H9 (cell line): Measurements from ENCODE around the gene HIRA. TPM values are rescaled to one million over a fixed set of nuclear protein-coding genes. Genes with fewer than 3 reads are reported as not detected.

Source experiments
- DNase-seq: peaks from one replicate; pipeline ENCODE4 v3.0.0-alpha.2; 2017
- H2AFZ ChIP-seq: one replicate; pipeline ENCODE4 v1.6.1; 2013; ENCODE audit warnings: mild to moderate bottlenecking, low read length, control low read depth, moderate library complexity
- H2AK5ac ChIP-seq: 2 replicates; pipeline ENCODE4 v1.6.1; 2013; ENCODE audit warnings: low read length, control low read depth, mixed read lengths; ENCODE audit not compliant: insufficient read length
- H2BK120ac ChIP-seq: one replicate; pipeline ENCODE4 v1.6.1; 2013; ENCODE audit warnings: low read depth, mild to moderate bottlenecking, low read length, control low read depth, inconsistent platforms; ENCODE audit not compliant: poor library complexity, severe bottlenecking
- H2BK12ac ChIP-seq: 2 replicates; pipeline ENCODE4 v1.6.1; 2013; ENCODE audit warnings: low read length, control low read depth, mixed read lengths, low read depth; ENCODE audit not compliant: insufficient read length
- H2BK15ac ChIP-seq: 2 replicates; pipeline ENCODE4 v1.6.1; 2013; ENCODE audit warnings: low read depth, low read length, control low read depth
- H2BK20ac ChIP-seq: one replicate; pipeline ENCODE4 v1.6.1; 2013; ENCODE audit warnings: low read depth, mild to moderate bottlenecking, low read length, control low read depth, inconsistent platforms; ENCODE audit not compliant: poor library complexity, severe bottlenecking
- H2BK5ac ChIP-seq: 2 replicates; pipeline ENCODE4 v1.6.1; 2013; ENCODE audit warnings: low read length, control low read depth, mixed read lengths; ENCODE audit not compliant: insufficient read length
- H3K14ac ChIP-seq: 2 replicates; pipeline ENCODE4 v1.6.1; 2013; ENCODE audit warnings: low read length, control low read depth; ENCODE audit not compliant: insufficient read depth
- H3K18ac ChIP-seq: 2 replicates; pipeline ENCODE4 v1.6.1; 2013; ENCODE audit warnings: low read depth, mild to moderate bottlenecking, mixed read lengths, low read length, control low read depth; ENCODE audit not compliant: insufficient read length
- H3K23ac ChIP-seq: 2 replicates; pipeline ENCODE4 v1.6.1; 2013; ENCODE audit warnings: low read length, control low read depth, mixed read lengths, low read depth; ENCODE audit not compliant: insufficient read length
- H3K23me2 ChIP-seq: 2 replicates; pipeline ENCODE4 v1.6.1; 2013; ENCODE audit warnings: low read depth, mild to moderate bottlenecking, mixed read lengths, low read length, control low read depth; ENCODE audit not compliant: insufficient read length, poor library complexity, severe bottlenecking
- H3K27ac ChIP-seq: 2 replicates; pipeline ENCODE4 v1.5.1; 2013; ENCODE audit warnings: low read length, control low read depth, mixed read lengths, low read depth; ENCODE audit not compliant: insufficient read length
- H3K27me3 ChIP-seq: 2 replicates; pipeline ENCODE4 v1.6.1; 2013; ENCODE audit warnings: low read length, control low read depth, inconsistent platforms; ENCODE audit not compliant: insufficient read depth
- H3K4ac ChIP-seq: 2 replicates; pipeline ENCODE4 v1.6.1; 2013; ENCODE audit warnings: low read depth, mild to moderate bottlenecking, control low read depth, inconsistent platforms, low read length, moderate library complexity
- H3K4me1 ChIP-seq: 2 replicates; pipeline ENCODE4 v1.6.1; 2013; ENCODE audit warnings: low read length, control low read depth, inconsistent platforms; ENCODE audit not compliant: insufficient read depth
- H3K4me2 ChIP-seq: 2 replicates; pipeline ENCODE4 v1.6.1; 2013; ENCODE audit warnings: low read length, control low read depth, mixed read lengths; ENCODE audit not compliant: insufficient read length, insufficient read depth
- H3K56ac ChIP-seq: 2 replicates; pipeline ENCODE4 v1.6.1; 2013; ENCODE audit warnings: low read depth, mild to moderate bottlenecking, mixed read lengths, low read length, control low read depth; ENCODE audit not compliant: insufficient read length
- H3K79me1 ChIP-seq: 2 replicates; pipeline ENCODE4 v1.6.1; 2013; ENCODE audit warnings: low read depth, mild to moderate bottlenecking, moderate library complexity, low read length, control low read depth, inconsistent platforms; ENCODE audit not compliant: insufficient read depth, poor library complexity, severe bottlenecking
- H3K79me2 ChIP-seq: 2 replicates; pipeline ENCODE4 v1.6.1; 2013; ENCODE audit warnings: low read length, control low read depth, inconsistent platforms; ENCODE audit not compliant: insufficient read depth
- H3K9ac ChIP-seq: 2 replicates; pipeline ENCODE4 v1.6.1; 2013; ENCODE audit warnings: low read length, control low read depth, mixed read lengths; ENCODE audit not compliant: insufficient read length; ENCODE audit errors: extremely low read depth
- H3K9me3 ChIP-seq: one replicate; pipeline ENCODE4 v1.6.1; 2013; ENCODE audit warnings: low read depth, low read length, inconsistent platforms; ENCODE audit not compliant: control insufficient read depth
- H3T11ph ChIP-seq: one replicate; pipeline ENCODE4 v1.6.1; 2013; ENCODE audit warnings: mild to moderate bottlenecking, low read length, control low read depth, inconsistent platforms
- H4K20me1 ChIP-seq: one replicate; pipeline ENCODE4 v1.6.1; 2013; ENCODE audit not compliant: control insufficient read depth, insufficient read length, insufficient read depth
- H4K5ac ChIP-seq: 2 replicates; pipeline ENCODE4 v1.6.1; 2013; ENCODE audit warnings: low read depth, mild to moderate bottlenecking, mixed read lengths, low read length, control low read depth; ENCODE audit not compliant: insufficient read length
- H4K8ac ChIP-seq: replicated peaks from 2 replicates; pipeline ENCODE4 v1.6.1; 2013; ENCODE audit warnings: low read length, control low read depth, mixed read lengths, low read depth; ENCODE audit not compliant: insufficient read length
- H4K91ac ChIP-seq: 2 replicates; pipeline ENCODE4 v1.6.1; 2013; ENCODE audit warnings: low read depth, mild to moderate bottlenecking, moderate library complexity, mixed read lengths, low read length, control low read depth; ENCODE audit not compliant: insufficient read length
- H3K27ac Mint-ChIP-seq, 3 experiments: 2 replicates in 2 of 3; 3 replicates in 1 of 3; pipeline ENCODE4 v1.8.0; 2020 to 2021; ENCODE audit warnings: mixed read lengths in 3 of 3, mild to moderate bottlenecking in 1 of 3, moderate library complexity in 1 of 3
- H3K27me3 Mint-ChIP-seq: 2 replicates; pipeline ENCODE4 v1.8.0; 2021; ENCODE audit warnings: low read depth, mild to moderate bottlenecking, moderate library complexity, mixed read lengths
- H3K36me3 Mint-ChIP-seq, 3 experiments: 2 replicates in 2 of 3; 3 replicates in 1 of 3; pipeline ENCODE4 v1.8.0; 2020 to 2021; ENCODE audit warnings: low read depth in 3 of 3, mixed read lengths in 3 of 3; ENCODE audit not compliant: insufficient read depth in 1 of 3
- H3K4me1 Mint-ChIP-seq, 2 experiments: 2 replicates each; pipeline ENCODE4 v1.8.0; 2020; ENCODE audit warnings: mixed read lengths in 2 of 2
- H3K4me3 Mint-ChIP-seq, 2 experiments: 2 replicates in 1 of 2; 3 replicates in 1 of 2; pipeline ENCODE4 v1.8.0; 2020 to 2021; ENCODE audit warnings: mild to moderate bottlenecking in 2 of 2, mixed read lengths in 2 of 2, moderate library complexity in 1 of 2
- H3K9me3 Mint-ChIP-seq, 2 experiments: 2 replicates in 1 of 2; 3 replicates in 1 of 2; pipeline ENCODE4 v1.8.0; 2020; ENCODE audit warnings: mild to moderate bottlenecking in 2 of 2, mixed read lengths in 2 of 2, moderate library complexity in 1 of 2
- WGBS: extraction: QIAGEN DNeasy Blood & Tissue Kit; methylation state at CpG from one replicate; pipeline ENCODE4 v1.1.7; 2013; ENCODE audit warnings: missing lambda C conversion rate, low lambda C conversion rate, mixed read lengths; ENCODE audit not compliant: insufficient read length; ENCODE audit errors: extremely low coverage; 5-methylcytosine and 5-hydroxymethylcytosine counted together
- total RNA-seq: library from RNA; stranded (reverse); gene quantifications from 2 replicates; pipeline ENCODE4 v1.2.1, GENCODE V29; 2021
- TF ChIP-seq, protein P1 (sequence below): fragments of 200-600 bp; sonication (generic); conservative IDR thresholded peaks from 3 replicates; pipeline ENCODE4 v1.8.0; 2021; ENCODE audit warnings: antibody characterized with exemption, mild to moderate bottlenecking

The HIRA gene
- total RNA-seq, 1 experiment from 2014 or later: 51.9 TPM

DNA sequence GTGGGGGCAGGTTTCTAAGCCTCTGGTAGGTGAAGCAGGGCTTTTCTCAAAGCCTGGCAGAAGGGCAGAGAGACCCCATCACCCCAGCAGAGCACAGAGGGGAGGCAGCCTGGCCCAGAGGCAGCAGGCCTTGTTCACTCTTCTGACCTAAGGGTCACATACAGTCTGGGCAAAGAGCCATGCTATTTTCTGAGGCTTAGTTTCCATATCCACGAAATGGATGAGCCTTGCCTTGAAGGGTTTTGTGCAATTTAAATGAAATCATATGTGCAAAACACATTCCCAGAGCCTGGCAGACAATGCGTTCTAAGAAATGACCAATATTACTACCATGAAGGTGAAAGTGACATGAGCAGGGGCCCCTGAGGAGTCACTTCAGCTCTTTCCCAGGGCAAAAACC, 44.5 kb downstream of the HIRA start:
- no peak overlapping the region for H3K27ac Mint-ChIP-seq
- no peak overlapping the region for H2BK12ac ChIP-seq
- H3K36me3 Mint-ChIP-seq: peaks cover 32 to 88% (median 73%) of the 10 kb centered on the region in 3 experiments
- H3K79me2 ChIP-seq: peaks cover 2% of the 10 kb centered on the region; the same call in 1 of the 2 replicates
- H4K91ac ChIP-seq: no peak overlapping the region
- H3K4ac ChIP-seq: no peak overlapping the region
- H2BK5ac ChIP-seq: no peak overlapping the region
- no peak overlapping the region for H3K27ac ChIP-seq
- no peak overlapping the region for H3K4me2 ChIP-seq
- no peaks in the 10 kb centered on the region for H3K4me1 Mint-ChIP-seq
- no peak overlapping the region for H2BK20ac ChIP-seq
- no peak overlapping the region for H3K56ac ChIP-seq
- H3K4me1 ChIP-seq: no peaks in the 10 kb centered on the region
- no peaks in the 10 kb centered on the region for H3K27me3 ChIP-seq
- no peak overlapping the region for H3K4me3 Mint-ChIP-seq
- no peak overlapping the region for H3K9ac ChIP-seq
- H3K23ac ChIP-seq: no peak overlapping the region
- no peak overlapping the region for H3K14ac ChIP-seq
- no peaks in the 10 kb centered on the region for H3K27me3 Mint-ChIP-seq
- no peak for DNase-seq
- H4K20me1 ChIP-seq: no peaks in the 10 kb centered on the region
- TF ChIP-seq, protein P1, sequence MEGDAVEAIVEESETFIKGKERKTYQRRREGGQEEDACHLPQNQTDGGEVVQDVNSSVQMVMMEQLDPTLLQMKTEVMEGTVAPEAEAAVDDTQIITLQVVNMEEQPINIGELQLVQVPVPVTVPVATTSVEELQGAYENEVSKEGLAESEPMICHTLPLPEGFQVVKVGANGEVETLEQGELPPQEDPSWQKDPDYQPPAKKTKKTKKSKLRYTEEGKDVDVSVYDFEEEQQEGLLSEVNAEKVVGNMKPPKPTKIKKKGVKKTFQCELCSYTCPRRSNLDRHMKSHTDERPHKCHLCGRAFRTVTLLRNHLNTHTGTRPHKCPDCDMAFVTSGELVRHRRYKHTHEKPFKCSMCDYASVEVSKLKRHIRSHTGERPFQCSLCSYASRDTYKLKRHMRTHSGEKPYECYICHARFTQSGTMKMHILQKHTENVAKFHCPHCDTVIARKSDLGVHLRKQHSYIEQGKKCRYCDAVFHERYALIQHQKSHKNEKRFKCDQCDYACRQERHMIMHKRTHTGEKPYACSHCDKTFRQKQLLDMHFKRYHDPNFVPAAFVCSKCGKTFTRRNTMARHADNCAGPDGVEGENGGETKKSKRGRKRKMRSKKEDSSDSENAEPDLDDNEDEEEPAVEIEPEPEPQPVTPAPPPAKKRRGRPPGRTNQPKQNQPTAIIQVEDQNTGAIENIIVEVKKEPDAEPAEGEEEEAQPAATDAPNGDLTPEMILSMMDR: no peak
- H3K9me3 ChIP-seq: no peaks in the 10 kb centered on the region
- no peaks in the 10 kb centered on the region for H3K9me3 Mint-ChIP-seq
- no peak overlapping the region for H2AK5ac ChIP-seq
- no peak overlapping the region for H3K18ac ChIP-seq
- WGBS: no CpG with 5 or more reads among the region's 2 CpGs
- no peak overlapping the region for H2BK15ac ChIP-seq
- H3K23me2 ChIP-seq: no peaks in the 10 kb centered on the region
- H4K5ac ChIP-seq: no peak overlapping the region
- H4K8ac ChIP-seq: no peak overlapping the region
- H2AFZ ChIP-seq: no peak overlapping the region
- no peak overlapping the region for H2BK120ac ChIP-seq
- H3T11ph ChIP-seq: no peak overlapping the region
- H3K79me1 ChIP-seq: no peaks in the 10 kb centered on the region
